Mucosa of gallbladder (tissue), 1 donor: ENCODE data around the gene GTPBP10. TPM values are rescaled to one million over a fixed set of nuclear protein-coding genes. Genes with fewer than 3 reads are reported as not detected.

Source experiments
- DNase-seq: peaks from one replicate; pipeline ENCODE4 v3.0.0-alpha.2; 2020; ENCODE audit warnings: low spot score
- total RNA-seq: library from RNA; stranded (reverse); gene quantifications from one replicate; pipeline ENCODE4 v1.2.1, GENCODE V29; 2021
- donor health status: DM: no; HTN: no; CAD: no.

The GTPBP10 gene
- total RNA-seq, 1 donor from 2014 or later: 19.7 TPM

- no peak for DNase-seq
These were observed 86.2 kb downstream of the GTPBP10 start for GRCh38 chr7:90432752-90433151.

DNA sequence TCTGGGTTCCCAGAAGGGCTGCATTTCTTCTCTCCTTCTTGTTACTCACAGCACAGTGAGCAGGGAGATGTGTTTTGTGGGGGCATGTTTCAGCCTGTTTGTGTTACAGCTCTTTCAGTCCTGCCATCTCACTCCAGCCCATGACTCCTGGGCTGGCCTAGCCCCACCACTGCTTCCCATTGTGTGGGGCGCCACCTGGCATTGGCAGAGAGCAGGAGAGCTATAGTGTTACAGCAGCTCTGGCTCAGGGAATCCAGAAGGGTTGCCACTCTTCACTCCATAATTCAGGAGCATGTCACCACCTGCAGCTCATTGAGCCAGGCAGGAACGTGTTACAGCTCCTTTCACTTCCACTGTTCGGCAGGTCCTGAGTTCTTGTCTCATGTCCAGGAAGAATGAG lies 86.7 kb downstream of the GTPBP10 start:
- DNase-seq: no peak

Other genes with a start within 250 kb of the GTPBP10 start
- 13.1 TPM for gene STEAP1, start 192.2 kb upstream of the GTPBP10 start, total RNA-seq
- 29.9 TPM for gene STEAP2, start 135.0 kb upstream of the GTPBP10 start, total RNA-seq
- 11.6 TPM for gene CFAP69, start 101.5 kb upstream of the GTPBP10 start, total RNA-seq
- not detected for gene FAM237B, start 25.4 kb upstream of the GTPBP10 start, total RNA-seq
- 72.0 TPM for gene CLDN12, start 56.7 kb downstream of the GTPBP10 start, total RNA-seq
- gene PTTG1IP2, start 122.9 kb downstream of the GTPBP10 start, total RNA-seq: not detected
- 70.3 TPM for gene CDK14, start 249.6 kb downstream of the GTPBP10 start, total RNA-seq